GM19455 (cell line): Measurements from ENCODE around the gene ZNF284.
"Not testable (repeated sequence)": the region's sequence is repeated elsewhere in the genome, so short reads cannot be mapped to it uniquely, and the experiment has no call there.

Experiments
- ATAC-seq: cut with Tn5 transposase; IDR thresholded peaks from one replicate; pipeline ENCODE4 v1.9.1; 2021; ENCODE audit not compliant: unreplicated experiment

ZNF284 gene

DNA sequence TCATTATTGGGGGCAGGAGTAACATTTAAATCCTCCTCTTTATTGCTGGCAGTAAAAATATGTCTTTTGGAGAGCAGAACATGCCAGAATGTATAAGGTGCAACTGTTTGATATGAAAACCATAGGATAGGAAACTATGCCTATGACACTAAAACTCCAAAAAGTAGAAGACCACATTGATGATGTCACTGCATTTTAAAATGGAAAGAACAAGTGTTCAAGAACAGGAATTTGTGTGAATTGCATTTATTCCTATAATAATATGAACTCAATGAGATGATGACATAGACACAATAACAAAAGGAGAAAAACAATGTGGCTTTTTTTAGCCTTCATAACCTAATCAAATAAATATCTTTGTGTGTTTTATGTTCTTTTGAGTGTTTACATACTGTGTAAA lies 37.5 kb downstream of the ZNF284 start:
- ATAC-seq = no peak

DNA sequence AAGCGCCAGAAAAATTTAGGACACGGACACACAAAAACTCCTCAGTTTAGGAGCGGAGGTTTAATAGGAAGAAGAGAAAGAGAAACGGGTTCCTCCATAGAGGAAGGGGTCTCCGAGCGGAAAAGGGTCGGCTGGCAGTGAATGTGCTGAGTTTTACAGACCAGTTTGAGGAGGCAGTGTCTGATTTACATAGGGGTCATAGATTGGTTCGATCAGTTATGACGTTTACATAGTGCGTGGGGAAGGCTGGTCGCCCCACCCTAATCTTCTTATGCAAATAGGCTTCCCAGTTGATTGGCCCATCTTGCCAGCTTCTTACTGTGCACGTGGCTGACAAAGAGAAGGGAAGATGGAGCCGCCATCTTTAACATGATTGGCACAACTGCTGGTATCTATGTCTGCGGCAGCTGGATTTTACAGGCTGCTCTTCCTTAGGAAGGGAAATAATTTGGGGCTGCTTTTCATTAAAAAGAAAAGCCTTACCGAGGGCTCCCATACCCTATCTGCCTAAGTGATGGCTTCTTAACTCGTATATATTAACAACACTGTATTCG lies 40.0 kb downstream of the ZNF284 start:
- no peak for ATAC-seq

DNA sequence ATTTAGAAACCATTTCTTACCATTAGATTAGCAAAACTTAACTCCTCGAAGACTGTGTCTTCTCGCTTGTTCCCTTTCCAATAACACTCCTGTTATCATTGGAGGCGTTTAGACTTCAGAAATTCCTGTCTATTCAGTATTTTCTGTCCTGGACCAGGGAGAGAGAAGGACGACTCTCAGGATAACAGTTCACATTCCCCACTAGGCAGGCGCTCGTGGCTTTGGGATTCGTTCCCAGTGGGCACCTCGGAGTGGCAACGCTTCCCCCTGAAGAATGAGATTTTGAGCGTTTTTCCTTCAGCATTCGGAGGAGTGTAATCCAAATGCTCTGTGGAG lies 40.8 kb downstream of the ZNF284 start:
- ATAC-seq = no peak

DNA sequence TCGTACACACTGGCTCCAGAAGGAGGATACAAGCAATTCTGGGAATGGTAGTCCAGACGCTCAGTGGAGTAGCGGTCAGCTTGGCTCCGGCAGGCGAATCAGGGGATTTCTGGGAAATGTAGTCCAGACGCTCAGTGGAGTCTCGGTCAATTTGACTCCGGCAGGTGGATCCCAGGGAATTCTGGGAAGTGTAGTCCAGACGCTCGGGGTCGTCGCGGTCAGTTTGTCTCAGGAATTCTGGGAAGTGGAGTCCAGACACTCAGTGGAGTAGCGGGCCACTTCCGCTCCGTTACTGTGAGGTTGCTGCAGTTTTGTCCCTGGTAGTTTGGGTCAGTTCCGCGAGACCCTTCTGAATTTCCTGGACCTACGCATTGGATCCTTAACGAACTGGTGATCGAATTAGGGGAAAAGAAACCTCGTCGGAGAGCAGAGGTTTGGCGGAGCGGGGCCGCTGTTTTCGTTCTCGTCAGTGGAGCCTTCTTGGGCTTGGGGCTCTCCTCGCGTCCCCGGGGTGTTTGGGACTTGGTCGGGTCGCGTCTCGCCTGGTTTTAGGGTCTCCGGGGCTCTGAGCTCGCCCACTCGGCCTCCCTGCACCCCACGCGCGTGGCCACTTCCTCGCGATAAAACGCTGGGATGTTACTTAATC lies 41.3 kb downstream of the ZNF284 start, which contains the start of gene ZNF225:
ZNF225 (plus strand) TSS at position 262 of the 646 bp plus-strand sequence. CDS start 2,429 bp downstream, outside the sequence.
- ATAC-seq = peak; percentile 94

DNA sequence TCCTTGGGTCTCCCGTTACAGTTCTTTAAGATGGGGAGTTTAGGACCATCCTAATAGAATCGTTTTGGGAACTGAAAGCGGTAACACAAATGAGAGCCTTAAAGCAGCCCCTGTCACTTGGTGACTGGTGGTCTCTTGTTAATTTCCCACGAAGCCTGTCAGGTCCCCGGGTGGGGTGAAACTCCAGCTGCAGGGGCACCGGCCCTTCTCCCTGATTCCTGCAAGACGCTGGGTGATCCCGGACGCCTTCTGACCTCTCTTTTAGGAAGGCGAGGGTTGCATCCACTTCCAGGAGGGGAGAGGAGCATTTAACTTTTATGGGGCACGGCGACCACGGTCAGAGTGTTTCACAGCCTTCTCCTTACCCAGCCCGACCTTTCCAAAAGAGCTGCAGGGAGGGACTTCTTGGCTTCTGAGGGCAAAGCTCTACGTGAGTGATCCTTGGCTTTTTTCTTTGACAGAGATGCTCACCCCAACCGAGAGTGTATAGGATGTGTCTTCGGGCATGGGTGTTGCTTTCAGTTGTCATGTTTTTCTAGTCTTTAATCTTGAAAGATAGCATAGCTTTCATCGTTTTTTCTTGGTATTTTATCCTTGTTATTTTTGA lies 41.9 kb downstream of the ZNF284 start:
- ATAC-seq = peak; percentile 6

DNA sequence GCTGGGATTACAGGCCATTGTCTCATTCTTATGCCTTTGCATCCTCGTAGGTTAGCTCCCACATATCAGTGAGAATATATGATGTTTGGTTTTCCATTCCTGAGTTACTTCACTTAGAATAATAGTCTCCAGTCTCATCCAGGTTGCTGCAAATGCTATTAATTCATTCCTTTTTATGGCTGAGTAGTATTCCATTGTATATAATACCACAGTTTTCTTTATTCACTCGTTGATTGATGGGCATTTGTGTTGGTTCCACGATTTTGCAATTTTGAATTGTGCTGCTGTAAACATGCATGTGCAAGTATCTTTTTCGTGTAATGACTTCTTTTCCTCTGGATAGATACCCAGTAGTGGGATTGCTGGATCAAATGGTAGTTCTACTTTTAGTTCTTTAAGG lies 49.2 kb downstream of the ZNF284 start:
- not testable (repeated sequence) for ATAC-seq

DNA sequence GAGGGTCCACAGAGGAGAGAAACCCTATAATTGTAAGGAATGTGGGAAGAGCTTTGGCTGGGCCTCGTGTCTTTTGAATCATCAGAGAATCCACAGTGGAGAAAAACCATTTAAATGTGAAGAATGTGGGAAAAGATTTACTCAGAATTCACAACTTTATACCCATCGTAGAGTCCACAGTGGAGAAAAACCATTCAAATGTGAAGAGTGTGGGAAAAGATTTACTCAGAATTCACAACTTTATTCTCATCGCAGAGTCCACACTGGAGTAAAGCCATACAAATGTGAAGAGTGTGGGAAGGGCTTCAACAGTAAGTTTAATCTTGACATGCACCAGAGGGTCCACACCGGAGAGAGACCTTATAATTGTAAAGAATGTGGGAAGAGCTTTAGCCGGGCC lies 60.0 kb downstream of the ZNF284 start:
- no peak for ATAC-seq
